Neural crest cell (in vitro differentiated cells): ENCODE data around the gene PUS3. TPM values are rescaled to one million over a fixed set of nuclear protein-coding genes. Genes with fewer than 3 reads are reported as not detected.
"Not testable (repeated sequence)": the region's sequence is repeated elsewhere in the genome, so short reads cannot be mapped to it uniquely, and the experiment has no call there.

Experiments
- DNase-seq: peaks from one replicate; pipeline ENCODE4 v3.0.0; 2021; ENCODE audit warnings: low read depth, mixed read lengths, low spot score
- H3K27ac Mint-ChIP-seq: one replicate; pipeline ENCODE4 v1.8.0; 2021; ENCODE audit warnings: mild to moderate bottlenecking, mixed read lengths; ENCODE audit not compliant: unreplicated experiment
- H3K27me3 Mint-ChIP-seq: 2 replicates; pipeline ENCODE4 v1.8.0; 2021; ENCODE audit warnings: low read depth, mild to moderate bottlenecking, mixed read lengths
- H3K36me3 Mint-ChIP-seq: 2 replicates; pipeline ENCODE4 v1.8.0; 2021; ENCODE audit warnings: low read depth, mild to moderate bottlenecking, mixed read lengths
- H3K4me1 Mint-ChIP-seq: 2 replicates; pipeline ENCODE4 v1.8.0; 2021; ENCODE audit warnings: mixed read lengths
- H3K4me3 Mint-ChIP-seq: one replicate; pipeline ENCODE4 v1.8.0; 2021; ENCODE audit warnings: mild to moderate bottlenecking, mixed read lengths
- H3K9me3 Mint-ChIP-seq: 2 replicates; pipeline ENCODE4 v1.8.0; 2021; ENCODE audit warnings: mixed read lengths
- total RNA-seq: library from RNA; stranded (reverse); gene quantifications from 2 replicates; pipeline ENCODE4 v1.2.1, GENCODE V29; 2021
- TF ChIP-seq, protein P1 (sequence below): fragments of 200-600 bp; sonication (generic); conservative IDR thresholded peaks from 2 replicates; pipeline ENCODE4 v1.5.0; 2021; ENCODE audit warnings: antibody characterized with exemption, mild to moderate bottlenecking

Gene PUS3
- total RNA-seq, 1 donor from 2014 or later = 14.9 TPM

DNA sequence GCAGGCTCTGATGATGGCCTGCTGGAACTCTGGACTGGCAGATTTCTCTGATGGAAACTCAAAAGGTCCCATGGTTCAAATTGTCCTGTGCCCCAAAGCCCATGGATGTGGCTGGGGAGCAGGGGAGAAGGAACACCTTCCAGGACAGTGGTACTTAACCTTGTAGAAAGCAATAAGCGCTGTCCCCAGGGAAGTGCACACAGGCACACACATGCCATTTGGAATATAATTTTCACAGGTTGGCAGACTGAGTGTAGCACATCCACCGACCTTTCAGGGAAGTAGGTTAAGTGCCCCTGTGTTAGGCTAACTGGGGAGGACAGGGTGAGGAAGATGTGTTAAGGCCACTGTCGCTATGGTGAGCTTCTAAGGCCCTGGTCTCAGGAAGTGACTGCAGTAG, 19.1 kb upstream of the PUS3 start:
- H3K27me3 Mint-ChIP-seq = peaks cover 41% of the 10 kb centered on the region
- H3K27ac Mint-ChIP-seq = no peak overlapping the region
- DNase-seq = no peak
- TF ChIP-seq, protein P1, sequence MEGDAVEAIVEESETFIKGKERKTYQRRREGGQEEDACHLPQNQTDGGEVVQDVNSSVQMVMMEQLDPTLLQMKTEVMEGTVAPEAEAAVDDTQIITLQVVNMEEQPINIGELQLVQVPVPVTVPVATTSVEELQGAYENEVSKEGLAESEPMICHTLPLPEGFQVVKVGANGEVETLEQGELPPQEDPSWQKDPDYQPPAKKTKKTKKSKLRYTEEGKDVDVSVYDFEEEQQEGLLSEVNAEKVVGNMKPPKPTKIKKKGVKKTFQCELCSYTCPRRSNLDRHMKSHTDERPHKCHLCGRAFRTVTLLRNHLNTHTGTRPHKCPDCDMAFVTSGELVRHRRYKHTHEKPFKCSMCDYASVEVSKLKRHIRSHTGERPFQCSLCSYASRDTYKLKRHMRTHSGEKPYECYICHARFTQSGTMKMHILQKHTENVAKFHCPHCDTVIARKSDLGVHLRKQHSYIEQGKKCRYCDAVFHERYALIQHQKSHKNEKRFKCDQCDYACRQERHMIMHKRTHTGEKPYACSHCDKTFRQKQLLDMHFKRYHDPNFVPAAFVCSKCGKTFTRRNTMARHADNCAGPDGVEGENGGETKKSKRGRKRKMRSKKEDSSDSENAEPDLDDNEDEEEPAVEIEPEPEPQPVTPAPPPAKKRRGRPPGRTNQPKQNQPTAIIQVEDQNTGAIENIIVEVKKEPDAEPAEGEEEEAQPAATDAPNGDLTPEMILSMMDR = no peak
- no peak overlapping the region for H3K4me3 Mint-ChIP-seq
- no peaks in the 10 kb centered on the region for H3K36me3 Mint-ChIP-seq
- H3K9me3 Mint-ChIP-seq = no peaks in the 10 kb centered on the region
- H3K4me1 Mint-ChIP-seq = no peaks in the 10 kb centered on the region

DNA sequence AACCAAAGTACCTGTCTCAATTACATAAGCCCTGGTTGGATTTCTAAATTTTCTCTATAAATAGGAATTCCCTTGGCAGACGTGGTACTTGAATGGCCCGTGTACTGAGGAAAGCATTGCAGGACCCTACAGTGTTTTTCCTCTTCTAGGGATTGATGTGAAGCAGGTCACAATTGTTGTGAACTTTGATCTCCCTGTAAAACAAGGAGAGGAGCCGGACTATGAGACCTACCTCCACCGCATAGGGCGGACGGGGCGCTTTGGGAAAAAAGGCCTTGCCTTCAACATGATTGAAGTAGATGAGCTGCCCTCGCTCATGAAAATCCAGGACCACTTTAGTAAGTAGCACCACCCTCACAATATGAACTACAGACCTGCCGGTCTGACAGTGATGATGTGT, 18.0 kb upstream of the PUS3 start:
- Mint-ChIP-seq H3K9me3 (no peaks in the 10 kb centered on the region), H3K36me3 (no peaks in the 10 kb centered on the region), H3K27ac (peak overlapping the region; percentile 22), H3K4me1 (no peaks in the 10 kb centered on the region), H3K27me3 (peaks cover 45% of the 10 kb centered on the region), H3K4me3 (no peak overlapping the region)
- TF ChIP-seq, protein P1 = no peak
- DNase-seq = no peak

DNA sequence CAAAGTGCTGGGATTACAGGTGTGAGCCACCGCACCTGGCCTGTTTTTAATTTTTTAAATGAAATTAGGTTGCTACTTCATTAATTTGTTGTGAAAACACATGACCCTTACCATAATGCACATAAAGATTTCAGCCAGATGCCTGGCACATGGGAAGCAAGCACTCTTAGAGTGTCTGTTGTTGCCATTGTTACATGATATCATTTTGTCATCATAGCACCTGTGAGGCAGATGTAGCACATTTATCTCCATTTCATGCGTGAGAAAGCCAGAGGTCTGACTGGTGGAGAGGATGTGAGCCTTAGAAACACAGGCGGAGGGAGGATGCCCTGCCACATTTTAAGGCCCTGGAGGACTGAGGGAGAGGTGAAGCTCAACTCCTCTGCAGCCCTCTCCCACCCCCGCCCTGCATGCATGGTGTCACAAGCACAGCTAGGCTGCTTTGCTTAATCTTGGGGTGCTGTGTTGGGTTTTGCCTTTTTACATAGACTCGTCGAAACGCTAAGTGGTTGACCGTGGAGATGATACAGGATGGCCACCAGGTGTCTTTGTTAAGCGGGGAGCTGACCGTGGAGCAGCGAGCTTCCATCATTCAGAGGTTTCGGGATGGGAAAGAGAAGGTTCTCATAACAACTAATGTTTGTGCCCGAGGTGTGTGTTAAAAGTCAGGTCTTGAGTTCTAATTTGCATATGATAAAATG, 15.3 kb upstream of the PUS3 start:
- Mint-ChIP-seq H3K4me3 (no peak overlapping the region), H3K4me1 (no peaks in the 10 kb centered on the region), H3K27ac (no peak overlapping the region), H3K9me3 (no peaks in the 10 kb centered on the region), H3K27me3 (peaks cover 44% of the 10 kb centered on the region), H3K36me3 (no peaks in the 10 kb centered on the region)
- TF ChIP-seq, protein P1 = no peak
- DNase-seq = no peak

DNA sequence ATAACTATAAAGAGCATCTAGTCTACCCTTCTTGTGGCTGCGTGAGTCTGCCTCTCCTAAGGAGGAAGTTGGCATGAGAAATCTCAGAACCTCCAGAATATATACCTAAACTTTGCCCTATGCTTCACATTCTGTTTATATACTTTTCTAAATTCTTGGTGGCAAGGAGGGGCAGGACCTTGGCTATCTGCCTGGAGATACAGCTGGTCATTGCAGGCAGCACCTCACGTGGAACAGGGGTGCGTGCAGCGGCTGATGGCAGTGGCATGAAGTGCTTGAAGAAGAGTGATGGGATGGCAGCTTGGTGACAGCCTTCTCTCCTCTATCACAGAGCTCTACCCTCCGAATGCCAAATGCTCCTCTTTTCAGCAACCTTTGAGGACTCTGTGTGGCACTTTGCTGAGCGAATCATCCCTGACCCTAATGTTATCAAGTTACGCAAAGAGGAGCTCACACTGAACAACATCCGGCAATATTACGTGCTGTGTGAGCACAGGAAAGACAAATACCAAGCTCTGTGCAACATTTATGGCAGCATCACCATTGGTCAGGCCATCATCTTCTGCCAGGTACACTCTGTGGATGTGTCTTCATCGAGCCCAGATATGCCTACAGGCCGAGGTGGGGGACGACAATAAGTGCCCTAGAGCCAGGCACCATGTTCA, 13.8 kb upstream of the PUS3 start:
- TF ChIP-seq, protein P1 = no peak
- peaks cover 38% of the 10 kb centered on the region for H3K27me3 Mint-ChIP-seq
- H3K4me1 Mint-ChIP-seq = no peaks in the 10 kb centered on the region
- no peak for DNase-seq
- H3K9me3 Mint-ChIP-seq = no peaks in the 10 kb centered on the region
- no peak overlapping the region for H3K27ac Mint-ChIP-seq
- H3K36me3 Mint-ChIP-seq = no peaks in the 10 kb centered on the region
- H3K4me3 Mint-ChIP-seq = no peak overlapping the region

DNA sequence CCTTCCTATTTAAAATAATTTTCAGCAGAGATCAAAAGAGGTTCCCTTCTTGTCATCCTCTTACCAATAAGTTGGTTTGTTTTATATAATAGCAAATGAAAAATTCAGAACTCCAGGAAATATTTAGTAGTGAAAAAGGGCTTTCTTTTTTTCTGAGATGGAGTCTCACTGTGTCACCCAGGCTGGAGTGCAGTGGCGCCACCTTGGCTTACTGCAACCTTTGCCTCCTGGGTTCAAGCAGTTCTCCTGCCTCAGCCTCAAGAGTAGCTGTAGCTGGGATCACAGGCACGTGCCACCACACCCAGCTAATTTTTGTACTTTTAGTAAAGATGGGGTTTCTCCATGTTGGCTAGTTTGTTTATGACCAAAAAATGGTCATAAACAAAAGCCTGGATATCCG, 11.6 kb upstream of the PUS3 start:
- not testable (repeated sequence) for H3K4me3 Mint-ChIP-seq, DNase-seq, H3K27ac Mint-ChIP-seq, H3K36me3 Mint-ChIP-seq, H3K4me1 Mint-ChIP-seq, H3K9me3 Mint-ChIP-seq
- H3K27me3 Mint-ChIP-seq = peaks cover 38% of the 10 kb centered on the region

DNA sequence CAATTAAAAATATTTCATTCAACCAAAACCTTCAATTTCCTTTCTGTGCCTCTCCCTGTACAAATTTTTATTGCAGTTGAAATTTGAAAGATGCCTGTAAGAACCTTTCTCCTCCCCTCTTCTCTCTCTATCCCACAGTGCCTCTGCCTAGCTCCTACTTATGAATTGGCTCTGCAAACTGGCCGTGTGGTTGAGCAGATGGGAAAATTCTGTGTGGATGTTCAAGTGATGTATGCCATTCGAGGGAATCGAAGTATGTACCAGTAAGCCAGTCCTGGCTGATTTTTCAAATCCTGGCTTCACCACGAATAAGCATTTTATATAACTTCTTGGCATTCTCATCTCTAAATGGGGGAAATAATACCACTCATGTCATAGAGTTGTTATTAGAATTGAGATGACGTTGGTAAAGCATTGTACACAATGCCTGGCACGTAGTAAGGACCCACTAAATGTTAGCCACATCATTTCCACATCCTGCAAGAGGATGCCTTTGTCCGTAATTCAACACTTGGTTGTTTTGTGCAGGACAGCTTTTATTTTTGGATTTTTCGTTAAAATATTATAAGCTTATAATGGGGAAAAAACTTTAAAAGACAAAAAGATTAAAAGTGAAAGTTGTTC, 7.3 kb upstream of the PUS3 start:
- H3K36me3 Mint-ChIP-seq = peaks cover 4% of the 10 kb centered on the region
- H3K4me3 Mint-ChIP-seq = no peak overlapping the region
- TF ChIP-seq, protein P1 = no peak
- peaks cover 34% of the 10 kb centered on the region for H3K27me3 Mint-ChIP-seq
- DNase-seq = no peak
- peaks cover 4% of the 10 kb centered on the region for H3K9me3 Mint-ChIP-seq
- H3K4me1 Mint-ChIP-seq = peaks cover 7% of the 10 kb centered on the region
- H3K27ac Mint-ChIP-seq = no peak overlapping the region
